ENCODE measurements around the gene CEACAM16.
A peak's percentile ranks its signal among the peaks of the same experiment; 100 is the strongest.

CEACAM16 gene
- 0 to 0.06 (median 0) reads per million in 9 experiments for total RNA-seq

- H3K4me1 Mint-ChIP-seq (ENCODE audit: low read depth in 2 of 2) = peaks cover 0 to 3% of the 10 kb centered on the region in 2 donors
- DNase-seq (no peak), ATAC-seq (replicated peaks) (no peak)
- H3K36me3 Mint-ChIP-seq (ENCODE audit: insufficient read depth) = peaks cover 3% of the 10 kb centered on the region
- H3K4me3 Mint-ChIP-seq = no peak within 1 kb of the TSS
- H3K27me3 Mint-ChIP-seq = peaks cover 20 to 21% of the 10 kb centered on the region in 2 donors
- H3K27ac Mint-ChIP-seq = no peak within 1 kb of the TSS
- H3K9me3 Mint-ChIP-seq = no peaks in the 10 kb centered on the region
These were observed at the start of gene CEACAM16 for GRCh38 chr19:44698492-44699201. Gene CEACAM16, plus strand, starts transcription at chr19:44699151. Its CDS starts 2,306 bp downstream, at chr19:44701457.

GRCh38 chr19:44649578-44650145 lies 49.3 kb upstream of the CEACAM16 start:
- peaks cover 9% of the 10 kb centered on the region for H3K36me3 Mint-ChIP-seq (ENCODE audit: insufficient read depth)
- H3K4me3 Mint-ChIP-seq = no peak overlapping the region
- peaks cover 18 to 46% of the 10 kb centered on the region in 2 donors for H3K27me3 Mint-ChIP-seq
- DNase-seq = no peak
- H3K9me3 Mint-ChIP-seq = no peaks in the 10 kb centered on the region
- ATAC-seq (replicated peaks) = no peak
- H3K27ac Mint-ChIP-seq = no peak overlapping the region
- H3K4me1 Mint-ChIP-seq (ENCODE audit: low read depth in 2 of 2) = peaks cover 0 to 3% of the 10 kb centered on the region in 2 donors

- ATAC-seq (replicated peaks) (no peak), DNase-seq (no peak)
- H3K36me3 Mint-ChIP-seq (ENCODE audit: insufficient read depth) = peaks cover 9% of the 10 kb centered on the region
- H3K4me1 Mint-ChIP-seq (ENCODE audit: low read depth in 2 of 2) = peaks cover 3 to 6% of the 10 kb centered on the region in 2 donors
- no peak overlapping the region for H3K4me3 Mint-ChIP-seq
- H3K9me3 Mint-ChIP-seq = no peaks in the 10 kb centered on the region
- H3K27me3 Mint-ChIP-seq = peaks cover 7 to 36% of the 10 kb centered on the region in 2 donors
- no peak overlapping the region for H3K27ac Mint-ChIP-seq
These were observed 45.6 kb upstream of the CEACAM16 start for GRCh38 chr19:44653343-44653742.

- ATAC-seq (replicated peaks) (peak; percentile 98), DNase-seq (peak; percentile 39 to 47 (median 44))
- peaks cover 7 to 35% of the 10 kb centered on the region in 2 donors for H3K27me3 Mint-ChIP-seq
- H3K4me3 Mint-ChIP-seq = no peak overlapping the region
- H3K36me3 Mint-ChIP-seq (ENCODE audit: insufficient read depth) = peaks cover 9% of the 10 kb centered on the region
- peaks cover 3 to 6% of the 10 kb centered on the region in 2 donors for H3K4me1 Mint-ChIP-seq (ENCODE audit: low read depth in 2 of 2)
- no peaks in the 10 kb centered on the region for H3K9me3 Mint-ChIP-seq
- H3K27ac Mint-ChIP-seq = no peak overlapping the region
These were observed 44.8 kb upstream of the CEACAM16 start for GRCh38 chr19:44653977-44654774.

- peak; percentile 53 for ATAC-seq (replicated peaks)
- H3K9me3 Mint-ChIP-seq = no peaks in the 10 kb centered on the region
- peaks cover 3 to 6% of the 10 kb centered on the region in 2 donors for H3K4me1 Mint-ChIP-seq (ENCODE audit: low read depth in 2 of 2)
- DNase-seq = peak; percentile 44 to 54 (median 47)
- H3K36me3 Mint-ChIP-seq (ENCODE audit: insufficient read depth) = peaks cover 2% of the 10 kb centered on the region
- H3K27ac Mint-ChIP-seq = no peak overlapping the region
- peaks cover 0 to 38% of the 10 kb centered on the region in 2 donors for H3K27me3 Mint-ChIP-seq
- no peak overlapping the region for H3K4me3 Mint-ChIP-seq
These were observed 41.6 kb upstream of the CEACAM16 start for GRCh38 chr19:44657211-44657921.

- ATAC-seq (replicated peaks) = no peak
- no peak for DNase-seq
- Mint-ChIP-seq H3K27ac (no peak overlapping the region), H3K36me3 (ENCODE audit: insufficient read depth) (peaks cover 2% of the 10 kb centered on the region), H3K27me3 (peaks cover 0 to 44% of the 10 kb centered on the region in 2 donors), H3K4me1 (ENCODE audit: low read depth in 2 of 2) (peaks cover 3 to 6% of the 10 kb centered on the region in 2 donors), H3K9me3 (no peaks in the 10 kb centered on the region), H3K4me3 (no peak overlapping the region)
These were observed 40.8 kb upstream of the CEACAM16 start for GRCh38 chr19:44658069-44658733.

GRCh38 chr19:44660081-44660480 lies 38.9 kb upstream of the CEACAM16 start:
- Mint-ChIP-seq H3K4me1 (ENCODE audit: low read depth in 2 of 2) (peaks cover 0 to 6% of the 10 kb centered on the region in 2 donors), H3K27me3 (peaks cover 0 to 44% of the 10 kb centered on the region in 2 donors), H3K9me3 (no peaks in the 10 kb centered on the region)

GRCh38 chr19:44661205-44661604 lies 37.7 kb upstream of the CEACAM16 start:
- H3K4me1 Mint-ChIP-seq (ENCODE audit: low read depth in 2 of 2) = peaks cover 0 to 6% of the 10 kb centered on the region in 2 donors
- no peak overlapping the region for H3K27ac Mint-ChIP-seq
- H3K27me3 Mint-ChIP-seq = peaks cover 0 to 41% of the 10 kb centered on the region in 2 donors
- H3K9me3 Mint-ChIP-seq = no peaks in the 10 kb centered on the region
- no peak for DNase-seq
- no peak overlapping the region for H3K4me3 Mint-ChIP-seq
- no peak for ATAC-seq (replicated peaks)
- no peaks in the 10 kb centered on the region for H3K36me3 Mint-ChIP-seq (ENCODE audit: insufficient read depth)

More at GRCh38 chr19:44660081-44660480, 38.9 kb upstream of the CEACAM16 start:
- H3K27ac Mint-ChIP-seq = no peak overlapping the region
- no peaks in the 10 kb centered on the region for H3K36me3 Mint-ChIP-seq (ENCODE audit: insufficient read depth)
- DNase-seq (no peak), ATAC-seq (replicated peaks) (no peak)
- no peak overlapping the region for H3K4me3 Mint-ChIP-seq

GRCh38 chr19:44661904-44662303 lies 37.0 kb upstream of the CEACAM16 start:
- no peak overlapping the region for H3K27ac Mint-ChIP-seq
- peaks cover 0 to 5% of the 10 kb centered on the region in 2 donors for H3K4me1 Mint-ChIP-seq (ENCODE audit: low read depth in 2 of 2)
- H3K9me3 Mint-ChIP-seq = no peaks in the 10 kb centered on the region
- no peak overlapping the region for H3K4me3 Mint-ChIP-seq
- ATAC-seq (replicated peaks) = no peak
- DNase-seq = no peak
- H3K36me3 Mint-ChIP-seq (ENCODE audit: insufficient read depth) = no peaks in the 10 kb centered on the region
- H3K27me3 Mint-ChIP-seq = peaks cover 0 to 34% of the 10 kb centered on the region in 2 donors

GRCh38 chr19:44662691-44663385 lies 36.1 kb upstream of the CEACAM16 start:
- Mint-ChIP-seq H3K27ac (no peak overlapping the region), H3K9me3 (no peaks in the 10 kb centered on the region), H3K4me1 (ENCODE audit: low read depth in 2 of 2) (no peaks in the 10 kb centered on the region), H3K36me3 (ENCODE audit: insufficient read depth) (no peaks in the 10 kb centered on the region), H3K4me3 (no peak overlapping the region), H3K27me3 (peaks cover 0 to 25% of the 10 kb centered on the region in 2 donors)
- DNase-seq = no peak
- no peak for ATAC-seq (replicated peaks)

- H3K4me1 Mint-ChIP-seq (ENCODE audit: low read depth in 2 of 2) = no peaks in the 10 kb centered on the region
- no peaks in the 10 kb centered on the region for H3K9me3 Mint-ChIP-seq
- DNase-seq = no peak
- ATAC-seq (replicated peaks) = no peak
- H3K4me3 Mint-ChIP-seq = no peak overlapping the region
- peaks cover 0 to 23% of the 10 kb centered on the region in 2 donors for H3K27me3 Mint-ChIP-seq
- no peaks in the 10 kb centered on the region for H3K36me3 Mint-ChIP-seq (ENCODE audit: insufficient read depth)
- no peak overlapping the region for H3K27ac Mint-ChIP-seq
These were observed 35.0 kb upstream of the CEACAM16 start for GRCh38 chr19:44663996-44664395.

GRCh38 chr19:44664976-44665375 lies 34.0 kb upstream of the CEACAM16 start:
- no peak for DNase-seq
- ATAC-seq (replicated peaks) = no peak
- Mint-ChIP-seq H3K27me3 (peaks cover 0 to 23% of the 10 kb centered on the region in 2 donors), H3K27ac (no peak overlapping the region), H3K4me3 (no peak overlapping the region), H3K9me3 (no peaks in the 10 kb centered on the region), H3K36me3 (ENCODE audit: insufficient read depth) (no peaks in the 10 kb centered on the region), H3K4me1 (ENCODE audit: low read depth in 2 of 2) (no peaks in the 10 kb centered on the region)
